Testis (tissue), 2 donors: Measurements from ENCODE around the gene ACO2.

Source experiments
- POLR2A ChIP-seq: fragments of 450-650 bp; IDR thresholded peaks from one replicate; pipeline ENCODE4 v1.6.1; 2017; ENCODE audit warnings: antibody characterized with exemption, mild to moderate bottlenecking, moderate library complexity
- TF ChIP-seq, protein P1 (sequence below), 3 experiments: fragments of 450-650 bp in 2 of 3; fragments of 200-600 bp in 1 of 3; sonication (generic) in 1 of 3; IDR thresholded peaks; one replicate each; pipeline ENCODE4 v1.5.1; 2016 to 2019; ENCODE audit warnings: antibody characterized with exemption in 3 of 3, mild to moderate bottlenecking in 2 of 3, moderate library complexity in 1 of 3

DNA sequence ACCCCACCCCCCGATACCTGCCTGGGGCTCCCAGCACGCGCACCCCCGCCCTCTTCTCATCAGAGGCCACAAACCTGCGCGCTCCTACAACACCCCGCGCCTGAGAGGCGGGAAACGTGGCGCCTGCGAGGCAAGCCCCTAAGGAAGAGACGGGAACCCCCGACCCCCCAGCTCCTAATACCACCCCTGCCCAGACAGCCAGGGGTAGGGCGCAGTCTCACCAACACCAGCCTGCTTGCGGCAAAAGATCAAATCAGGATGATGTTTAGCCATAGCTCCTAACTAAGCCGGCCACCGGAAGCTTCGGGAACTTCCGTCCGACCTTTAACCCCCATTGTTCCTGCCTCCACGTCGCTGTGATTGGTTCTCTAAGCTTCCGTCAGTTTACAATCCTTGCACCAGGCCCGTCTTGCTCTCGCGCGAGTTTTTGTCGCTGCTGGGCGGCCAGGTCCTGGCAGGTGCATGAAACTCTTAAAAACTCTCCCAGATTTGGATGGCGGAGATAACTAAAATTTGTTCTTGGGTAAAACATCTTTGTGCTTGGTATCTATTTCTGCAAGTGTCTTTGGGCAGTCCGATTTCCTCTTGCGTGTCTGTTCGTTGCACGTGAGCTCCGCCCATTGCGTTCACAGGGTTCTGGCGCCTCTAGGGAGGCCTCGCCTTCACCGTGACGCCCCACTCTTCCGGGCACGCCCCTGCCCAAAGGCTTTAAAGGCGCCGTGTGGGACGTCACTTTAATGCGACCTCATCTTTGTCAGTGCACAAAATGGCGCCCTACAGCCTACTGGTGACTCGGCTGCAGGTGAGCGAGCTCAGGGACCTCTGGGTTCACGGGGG is at the start of gene ACO2, which contains the start of gene PHF5A:
- no peak for TF ChIP-seq POLR2A
- TF ChIP-seq, protein P1, sequence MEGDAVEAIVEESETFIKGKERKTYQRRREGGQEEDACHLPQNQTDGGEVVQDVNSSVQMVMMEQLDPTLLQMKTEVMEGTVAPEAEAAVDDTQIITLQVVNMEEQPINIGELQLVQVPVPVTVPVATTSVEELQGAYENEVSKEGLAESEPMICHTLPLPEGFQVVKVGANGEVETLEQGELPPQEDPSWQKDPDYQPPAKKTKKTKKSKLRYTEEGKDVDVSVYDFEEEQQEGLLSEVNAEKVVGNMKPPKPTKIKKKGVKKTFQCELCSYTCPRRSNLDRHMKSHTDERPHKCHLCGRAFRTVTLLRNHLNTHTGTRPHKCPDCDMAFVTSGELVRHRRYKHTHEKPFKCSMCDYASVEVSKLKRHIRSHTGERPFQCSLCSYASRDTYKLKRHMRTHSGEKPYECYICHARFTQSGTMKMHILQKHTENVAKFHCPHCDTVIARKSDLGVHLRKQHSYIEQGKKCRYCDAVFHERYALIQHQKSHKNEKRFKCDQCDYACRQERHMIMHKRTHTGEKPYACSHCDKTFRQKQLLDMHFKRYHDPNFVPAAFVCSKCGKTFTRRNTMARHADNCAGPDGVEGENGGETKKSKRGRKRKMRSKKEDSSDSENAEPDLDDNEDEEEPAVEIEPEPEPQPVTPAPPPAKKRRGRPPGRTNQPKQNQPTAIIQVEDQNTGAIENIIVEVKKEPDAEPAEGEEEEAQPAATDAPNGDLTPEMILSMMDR (IDR thresholded peaks at IDR 0.05), result peak in 2 of 3 experiments; percentile 2 to 18
